Right ventricle myocardium superior (tissue), 1 donor: ENCODE measurements around the gene OR1M1. TPM values are rescaled to one million over a fixed set of nuclear protein-coding genes. Genes with fewer than 3 reads are reported as not detected.
A peak's percentile ranks its signal among the peaks of the same experiment; 100 is the strongest.
"Not testable (repeated sequence)": the region's sequence is repeated elsewhere in the genome, so short reads cannot be mapped to it uniquely, and the experiment has no call there.

ENCODE experiments used
- ATAC-seq: fragments of 200-7000 bp; cut with Tn5 transposase; one replicate; pipeline ENCODE4 v1.9.1; 2020; ENCODE audit warnings: mild to moderate bottlenecking; ENCODE audit not compliant: poor library complexity
- DNase-seq: peaks from one replicate; pipeline ENCODE4 v3.0.0-alpha.2; 2020
- intact Hi-C: fragments of 100-400 bp; cut with DNase I; formaldehyde crosslinking; loops from one replicate; pipeline ENCODE4 v1.11.2; 2022
- total RNA-seq: library from RNA; stranded (reverse); fragmentation: NEBNext Ultra II Directional; extraction: Animal tissue kit (Norgen Biotek cat#: 25700); gene quantifications from one replicate; pipeline ENCODE4 v1.2.1, GENCODE V29; 2021
- donor health status: DM: no; HTN: yes; CAD: no; lungs with severe emphysema.

Gene OR1M1
- total RNA-seq, 1 donor from 2014 or later = not detected

GRCh38 chr19:9070066-9070465 lies 16.8 kb upstream of the OR1M1 start:
- no peak for ATAC-seq
- DNase-seq = no peak
- intact Hi-C loops = no loop called here

GRCh38 chr19:9071720-9072119 lies 15.1 kb upstream of the OR1M1 start:
- ATAC-seq, intact Hi-C loops: not testable (repeated sequence)

GRCh38 chr19:9073806-9074205 lies 13.1 kb upstream of the OR1M1 start:
- intact Hi-C loops = no loop called here
- DNase-seq = no peak
- ATAC-seq = no peak

More at GRCh38 chr19:9071720-9072119, 15.1 kb upstream of the OR1M1 start:
- not testable (repeated sequence) for DNase-seq

- intact Hi-C loops = no loop called here
- peak; percentile 85 for ATAC-seq
Observed at GRCh38 chr19:9075064-9075949, 11.6 kb upstream of the OR1M1 start.

GRCh38 chr19:9076901-9077300 lies 10.0 kb upstream of the OR1M1 start:
- no peak for ATAC-seq
- intact Hi-C loops = no loop called here
- no peak for DNase-seq

More at GRCh38 chr19:9075064-9075949, 11.6 kb upstream of the OR1M1 start:
- DNase-seq = peak; percentile 68

- DNase-seq (no peak), ATAC-seq (no peak)
- intact Hi-C loops = loop anchor here (2.0 kb wide), 1 partner anchor 424 kb away; no protein-coding TSS in a partner anchor
Observed at GRCh38 chr19:9078651-9079050, 8.2 kb upstream of the OR1M1 start.

- DNase-seq (no peak), ATAC-seq (no peak)
- intact Hi-C loops = no loop called here
Observed at GRCh38 chr19:9107375-9107774, 20.5 kb downstream of the OR1M1 start, which contains the start of gene OR7G2. OR7G2 (minus strand) TSS chr19:9107475; CDS start chr19:9103243, 4,232 bp downstream.

- DNase-seq (no peak), ATAC-seq (no peak)
- intact Hi-C loops = no loop called here
Observed at GRCh38 chr19:9109959-9110358, 23.1 kb downstream of the OR1M1 start.

- DNase-seq (no peak), ATAC-seq (no peak)
- intact Hi-C loops = no loop called here
Observed at GRCh38 chr19:9115307-9115813, 28.5 kb downstream of the OR1M1 start, which contains the start of gene OR7G1. OR7G1 (minus strand) TSS chr19:9115763; CDS start chr19:9115763, 0 bp downstream.

GRCh38 chr19:9116547-9116946 lies 29.7 kb downstream of the OR1M1 start:
- intact Hi-C loops = no loop called here
- DNase-seq (no peak), ATAC-seq (no peak)

GRCh38 chr19:9126900-9127405 lies 40.1 kb downstream of the OR1M1 start, which contains the start of gene OR7G3:
OR7G3 (minus strand) TSS chr19:9126950; CDS start chr19:9126950, 0 bp downstream.
- intact Hi-C loops = no loop called here
- no peak for DNase-seq
- ATAC-seq = no peak

GRCh38 chr19:9128171-9128570 lies 41.3 kb downstream of the OR1M1 start:
- DNase-seq (no peak), ATAC-seq (no peak)
- intact Hi-C loops = no loop called here

- DNase-seq (no peak), ATAC-seq (no peak)
- intact Hi-C loops = no loop called here
Observed at GRCh38 chr19:9130965-9131364, 44.1 kb downstream of the OR1M1 start.

GRCh38 chr19:9132422-9132821 lies 45.6 kb downstream of the OR1M1 start:
- DNase-seq (no peak), ATAC-seq (no peak)
- intact Hi-C loops = no loop called here

- peak; percentile 10 for ATAC-seq
- intact Hi-C loops = loop anchor here (5.0 kb wide), 1 partner anchor 658 kb away; no protein-coding TSS in a partner anchor
- DNase-seq = no peak
Observed at GRCh38 chr19:9139609-9140158, 52.8 kb downstream of the OR1M1 start.

GRCh38 chr19:9140159-9140874 lies 53.5 kb downstream of the OR1M1 start, which contains the start of gene ZNF317:
ZNF317 (plus strand) TSS chr19:9140397; CDS start chr19:9156017, 15,620 bp downstream.
- DNase-seq (peak; percentile 96), ATAC-seq (peak; percentile 99)
- intact Hi-C loops = loop anchor here (5.0 kb wide), 1 partner anchor 657 kb away; no protein-coding TSS in a partner anchor

GRCh38 chr19:9144920-9145319 lies 58.1 kb downstream of the OR1M1 start:
- ATAC-seq (no peak), DNase-seq (no peak)
- intact Hi-C loops = loop anchor here (5.0 kb wide), 1 partner anchor 652 kb away; no protein-coding TSS in a partner anchor
